GM21390 (cell line): ENCODE measurements around the gene GRIP1.

Source experiments
- ATAC-seq: cut with Tn5 transposase; IDR thresholded peaks from one replicate; pipeline ENCODE4 v1.9.1; 2021; ENCODE audit not compliant: unreplicated experiment

GRIP1 gene

GRCh38 chr12:66337381-66338010 is 341.4 kb downstream of the GRIP1 start:
- no peak for ATAC-seq

- no peak for ATAC-seq
These were observed 343.1 kb downstream of the GRIP1 start for GRCh38 chr12:66335746-66336145.

GRCh38 chr12:66331814-66332213 is 347.1 kb downstream of the GRIP1 start:
- no peak for ATAC-seq

- no peak for ATAC-seq
These were observed 347.9 kb downstream of the GRIP1 start for GRCh38 chr12:66331016-66331415.

GRCh38 chr12:66329941-66330340 is 348.9 kb downstream of the GRIP1 start:
- ATAC-seq, result no peak

- no peak for ATAC-seq
These were observed 355.9 kb downstream of the GRIP1 start for GRCh38 chr12:66323017-66323416.

- ATAC-seq, result no peak
These were observed 357.4 kb downstream of the GRIP1 start for GRCh38 chr12:66321435-66321834.

GRCh38 chr12:66320996-66321395 is 357.9 kb downstream of the GRIP1 start:
- no peak for ATAC-seq

- ATAC-seq, result peak; percentile 70
These were observed 359.5 kb downstream of the GRIP1 start for GRCh38 chr12:66319266-66319954.

- ATAC-seq, result no peak
These were observed 364.6 kb downstream of the GRIP1 start for GRCh38 chr12:66314278-66314677.

- no peak for ATAC-seq
These were observed 366.7 kb downstream of the GRIP1 start for GRCh38 chr12:66312189-66312588.

GRCh38 chr12:66309606-66310005 is 369.3 kb downstream of the GRIP1 start:
- no peak for ATAC-seq

- ATAC-seq, result no peak
These were observed 374.5 kb downstream of the GRIP1 start for GRCh38 chr12:66304296-66304900.

- ATAC-seq, result peak; percentile 51
These were observed 375.5 kb downstream of the GRIP1 start for GRCh38 chr12:66303316-66303804.

GRCh38 chr12:66302827-66303169 is 376.1 kb downstream of the GRIP1 start:
- ATAC-seq, result no peak

- ATAC-seq, result peak; percentile 89
These were observed 376.7 kb downstream of the GRIP1 start, which contains the start of gene HELB for GRCh38 chr12:66301944-66302826. Gene HELB, plus strand, starts transcription at chr12:66302493. Its CDS starts 111 bp downstream, at chr12:66302604.

- no peak for ATAC-seq
These were observed 381.0 kb downstream of the GRIP1 start for GRCh38 chr12:66297923-66298322.
